Parathyroid adenoma (tissue), 2 donors: ENCODE data around the gene METTL2B.
"Not testable (repeated sequence)": the region's sequence is repeated elsewhere in the genome, so short reads cannot be mapped to it uniquely, and the experiment has no call there.

Experiments used
- H2AFZ ChIP-seq: fragments of 300-600 bp; sonication (generic); one replicate; pipeline ENCODE4 v1.7.0; 2017; ENCODE audit warnings: antibody characterized with exemption, mild to moderate bottlenecking
- H3K27ac ChIP-seq: fragments of 300-600 bp; sonication (generic); one replicate; pipeline ENCODE4 v1.7.0; 2017
- H3K27me3 ChIP-seq: fragments of 300-600 bp; sonication (generic); one replicate; pipeline ENCODE4 v1.7.0; 2017; ENCODE audit warnings: low read length; ENCODE audit not compliant: control insufficient read depth, insufficient read depth
- H3K36me3 ChIP-seq: fragments of 300-600 bp; sonication (generic); one replicate; pipeline ENCODE4 v1.7.0; 2017; ENCODE audit warnings: low read length; ENCODE audit not compliant: control insufficient read depth, insufficient read depth
- H3K4me1 ChIP-seq: fragments of 300-600 bp; sonication (generic); one replicate; pipeline ENCODE4 v1.7.0; 2017; ENCODE audit warnings: control low read depth
- H3K4me2 ChIP-seq: fragments of 300-600 bp; sonication (generic); one replicate; pipeline ENCODE4 v1.7.0; 2017; ENCODE audit warnings: low read length
- H3K4me3 ChIP-seq: fragments of 300-600 bp; sonication (generic); one replicate; pipeline ENCODE4 v1.7.0; 2017; ENCODE audit warnings: low read depth, low read length
- H3K79me2 ChIP-seq: fragments of 300-600 bp; sonication (generic); one replicate; pipeline ENCODE4 v1.7.0; 2017; ENCODE audit warnings: control low read depth
- H3K9ac ChIP-seq: fragments of 300-600 bp; sonication (generic); one replicate; pipeline ENCODE4 v1.7.0; 2017; ENCODE audit warnings: mild to moderate bottlenecking
- H3K9me3 ChIP-seq: fragments of 300-600 bp; sonication (generic); one replicate; pipeline ENCODE4 v1.7.0; 2017; ENCODE audit warnings: low read length; ENCODE audit not compliant: control insufficient read depth
- TF ChIP-seq, protein P1 (sequence below): fragments of 300-600 bp; sonication (generic); IDR thresholded peaks from one replicate; pipeline ENCODE4 v1.7.0; 2017; ENCODE audit warnings: antibody characterized with exemption, mild to moderate bottlenecking
- donor health status: primary hyperparathyroidism.

Gene METTL2B

DNA sequence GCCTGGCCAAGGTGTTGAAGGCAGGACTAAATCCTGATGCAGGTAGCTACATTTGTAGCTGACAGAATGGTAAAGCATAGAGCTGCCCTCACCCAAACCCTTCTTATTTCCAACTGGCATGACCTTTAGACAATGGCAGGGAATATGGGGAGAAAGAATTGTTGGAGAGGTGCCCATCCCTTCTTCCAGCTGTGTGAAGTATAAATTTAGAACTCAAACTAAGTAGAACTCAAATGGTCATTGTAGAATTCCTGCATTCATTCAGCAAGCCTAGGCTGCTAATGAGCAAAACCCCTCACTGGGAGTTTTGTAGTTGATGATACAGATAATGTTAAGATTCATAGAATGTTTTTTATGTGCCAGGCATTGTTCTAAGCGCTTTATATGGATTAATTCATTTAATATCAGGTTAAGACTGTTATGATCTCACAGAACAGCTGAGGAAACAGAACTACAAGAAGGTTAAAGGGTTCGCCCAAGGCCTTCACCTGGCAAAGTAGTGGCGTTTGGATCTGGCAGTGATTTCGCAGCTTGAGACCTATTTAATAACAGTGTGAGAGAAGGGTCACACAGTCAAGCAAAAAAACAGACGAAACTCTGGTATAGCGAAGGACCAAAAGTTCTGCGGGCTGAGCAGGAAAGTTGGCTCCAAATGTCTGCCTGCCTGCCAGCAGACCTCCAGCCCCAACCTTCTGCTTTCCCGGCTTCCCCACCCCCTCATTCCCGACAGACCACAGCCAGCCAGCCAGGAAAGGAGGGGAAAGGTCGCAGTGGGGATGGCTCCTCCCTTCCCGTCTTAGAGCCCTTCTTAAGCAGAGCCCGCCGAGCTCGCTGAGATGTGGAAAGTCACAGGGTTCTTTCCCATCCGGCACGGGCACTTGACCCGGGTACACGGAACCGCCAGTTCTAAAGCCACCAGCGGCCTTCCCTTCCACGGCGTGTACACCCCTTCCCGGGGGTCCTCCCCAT lies 22.4 kb upstream of the METTL2B start:
- Histone ChIP-seq H3K79me2 (no peaks in the 10 kb centered on the region), H3K9me3 (no peaks in the 10 kb centered on the region), H3K27ac (peak overlapping the region; percentile 77), H3K4me1 (peaks cover 4% of the 10 kb centered on the region), H3K4me3 (no peak overlapping the region), H3K36me3 (no peaks in the 10 kb centered on the region), H2AFZ (peak overlapping the region; percentile 78), H3K4me2 (no peak overlapping the region), H3K9ac (no peak overlapping the region), H3K27me3 (no peaks in the 10 kb centered on the region)
- TF ChIP-seq, protein P1, sequence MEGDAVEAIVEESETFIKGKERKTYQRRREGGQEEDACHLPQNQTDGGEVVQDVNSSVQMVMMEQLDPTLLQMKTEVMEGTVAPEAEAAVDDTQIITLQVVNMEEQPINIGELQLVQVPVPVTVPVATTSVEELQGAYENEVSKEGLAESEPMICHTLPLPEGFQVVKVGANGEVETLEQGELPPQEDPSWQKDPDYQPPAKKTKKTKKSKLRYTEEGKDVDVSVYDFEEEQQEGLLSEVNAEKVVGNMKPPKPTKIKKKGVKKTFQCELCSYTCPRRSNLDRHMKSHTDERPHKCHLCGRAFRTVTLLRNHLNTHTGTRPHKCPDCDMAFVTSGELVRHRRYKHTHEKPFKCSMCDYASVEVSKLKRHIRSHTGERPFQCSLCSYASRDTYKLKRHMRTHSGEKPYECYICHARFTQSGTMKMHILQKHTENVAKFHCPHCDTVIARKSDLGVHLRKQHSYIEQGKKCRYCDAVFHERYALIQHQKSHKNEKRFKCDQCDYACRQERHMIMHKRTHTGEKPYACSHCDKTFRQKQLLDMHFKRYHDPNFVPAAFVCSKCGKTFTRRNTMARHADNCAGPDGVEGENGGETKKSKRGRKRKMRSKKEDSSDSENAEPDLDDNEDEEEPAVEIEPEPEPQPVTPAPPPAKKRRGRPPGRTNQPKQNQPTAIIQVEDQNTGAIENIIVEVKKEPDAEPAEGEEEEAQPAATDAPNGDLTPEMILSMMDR, result no peak

DNA sequence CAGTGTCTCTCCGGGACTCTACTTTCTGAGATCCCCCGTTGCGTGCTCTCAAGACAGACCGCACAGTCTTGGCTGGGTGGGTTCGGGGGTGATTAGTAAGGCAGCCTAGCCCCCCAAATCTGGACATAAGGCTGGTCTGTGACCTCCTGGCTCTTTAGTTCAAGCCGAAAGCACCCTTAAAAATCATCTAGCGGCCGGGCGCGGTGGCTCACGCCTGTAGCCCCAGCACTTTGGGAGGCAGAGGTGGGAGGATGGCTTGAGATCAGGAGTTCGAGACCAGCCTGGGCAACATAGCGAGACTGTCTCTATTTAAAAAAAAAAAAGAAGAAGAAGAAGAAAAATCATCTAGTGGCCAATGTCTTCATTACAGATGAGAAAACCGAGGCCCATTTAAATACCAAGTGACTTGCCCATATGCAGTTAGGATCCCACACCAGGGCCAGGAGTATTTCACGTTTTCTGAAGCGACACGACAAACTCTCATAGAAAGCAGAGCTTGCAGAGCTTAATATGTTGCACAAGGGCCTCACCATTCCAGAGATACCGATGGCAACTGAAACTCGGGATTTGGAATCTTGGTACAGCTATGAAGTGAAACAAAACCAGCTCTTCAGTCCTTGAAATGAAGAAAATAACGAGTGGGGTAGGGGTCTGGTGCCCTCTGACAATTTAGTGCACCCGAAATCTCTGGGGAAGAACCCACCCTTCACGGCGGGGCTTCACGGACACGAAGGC lies 21.6 kb upstream of the METTL2B start:
- Histone ChIP-seq H3K36me3 (no peaks in the 10 kb centered on the region), H3K27ac (peak overlapping the region; percentile 77), H3K9me3 (no peaks in the 10 kb centered on the region), H3K27me3 (no peaks in the 10 kb centered on the region), H3K79me2 (no peaks in the 10 kb centered on the region), H3K4me3 (peak overlapping the region; percentile 70), H3K4me1 (peaks cover 4% of the 10 kb centered on the region), H3K4me2 (peak overlapping the region; percentile 97), H2AFZ (peak overlapping the region; percentile 96), H3K9ac (no peak overlapping the region)
- TF ChIP-seq, protein P1, result no peak

- TF ChIP-seq, protein P1, result no peak
- H3K4me2 ChIP-seq, result peak within 1 kb of the TSS; percentile 97
- no peaks in the 10 kb centered on the region for H3K36me3 ChIP-seq
- no peak within 1 kb of the TSS for H3K9ac ChIP-seq
- peaks cover 4% of the 10 kb centered on the region for H3K4me1 ChIP-seq
- H3K9me3 ChIP-seq, result no peaks in the 10 kb centered on the region
- peak within 1 kb of the TSS; percentile 96 for H2AFZ ChIP-seq
- peak within 1 kb of the TSS; percentile 77 for H3K27ac ChIP-seq
- no peaks in the 10 kb centered on the region for H3K79me2 ChIP-seq
- peak within 1 kb of the TSS; percentile 70 for H3K4me3 ChIP-seq
- no peaks in the 10 kb centered on the region for H3K27me3 ChIP-seq
These were observed 20.8 kb upstream of the METTL2B start, which contains the start of gene HILPDA for GRCh38 chr7:128455543-128456254. HILPDA (plus strand) TSS chr7:128455878; CDS start chr7:128457269, 1,391 bp downstream.

DNA sequence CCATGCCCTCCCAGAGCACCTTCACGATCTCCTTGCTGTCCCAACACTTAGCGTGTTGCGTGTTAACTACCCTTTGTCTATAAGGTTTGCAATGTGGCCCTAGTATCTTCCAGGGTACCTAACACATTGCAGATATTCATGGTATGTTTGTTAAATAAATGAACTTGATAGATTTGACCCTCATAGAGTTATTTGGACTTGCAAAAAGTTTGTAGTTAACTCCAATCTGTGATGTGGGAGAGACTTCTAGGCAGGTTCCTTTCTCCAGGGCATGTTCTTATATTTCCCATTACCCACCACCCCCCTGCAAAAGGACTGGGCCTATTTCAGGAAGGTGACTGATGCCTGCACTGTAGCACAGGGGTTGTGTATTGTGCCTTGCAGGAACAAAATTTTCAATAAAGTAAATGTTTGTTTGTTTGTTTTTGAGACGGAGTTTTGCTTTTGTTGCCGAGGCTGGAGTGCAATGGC lies 20.3 kb upstream of the METTL2B start:
- no peaks in the 10 kb centered on the region for H3K27me3 ChIP-seq
- peak overlapping the region; percentile 97 for H3K4me2 ChIP-seq
- H3K9me3 ChIP-seq, result no peaks in the 10 kb centered on the region
- H3K36me3 ChIP-seq, result no peaks in the 10 kb centered on the region
- no peak overlapping the region for H3K9ac ChIP-seq
- H3K4me3 ChIP-seq, result peak overlapping the region; percentile 70
- TF ChIP-seq, protein P1, result no peak
- H2AFZ ChIP-seq, result peak overlapping the region; percentile 96
- peak overlapping the region; percentile 77 for H3K27ac ChIP-seq
- peaks cover 4% of the 10 kb centered on the region for H3K4me1 ChIP-seq
- no peaks in the 10 kb centered on the region for H3K79me2 ChIP-seq

DNA sequence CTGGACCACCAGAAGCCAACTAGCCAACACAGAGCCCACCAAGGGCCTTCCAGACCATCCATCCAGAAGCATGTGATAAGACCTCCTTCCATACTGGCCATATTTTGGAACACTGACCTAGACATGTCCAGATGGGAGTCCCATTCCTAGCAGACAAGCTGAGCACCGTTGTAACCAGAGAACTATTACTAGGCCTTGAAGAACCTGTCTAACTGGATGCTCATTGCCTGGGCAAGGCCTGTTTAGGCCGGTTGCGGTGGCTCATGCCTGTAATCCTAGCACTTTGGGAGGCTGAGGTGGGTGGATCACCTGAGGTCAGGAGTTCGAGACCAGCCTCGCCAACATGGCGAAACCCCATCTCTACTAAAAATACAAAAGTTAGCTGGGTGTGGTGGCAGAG lies 19.2 kb upstream of the METTL2B start:
- not testable (repeated sequence) for H2AFZ ChIP-seq, H3K79me2 ChIP-seq, H3K4me3 ChIP-seq, H3K36me3 ChIP-seq, H3K27ac ChIP-seq, H3K9ac ChIP-seq, H3K4me1 ChIP-seq, H3K9me3 ChIP-seq, H3K27me3 ChIP-seq, H3K4me2 ChIP-seq
